Activated CD4-positive, alpha-beta T cell treated with anti-CD3 and anti-CD28 coated beads for 36 hours (primary cell): ENCODE results near the gene CALN1. TPM values are rescaled to one million over a fixed set of nuclear protein-coding genes. Genes with fewer than 3 reads are reported as not detected.

Experiments
- ATAC-seq: fragments of 200-7000 bp; cut with Tn5 transposase; one replicate; pipeline ENCODE4 v1.10.0; 2021; ENCODE audit warnings: mild to moderate bottlenecking, moderate library complexity
- CTCF ChIA-PET: fragments of 350-600 bp; sonication (Branson Sonifier 250); formaldehyde crosslinking; loops from one replicate; lab custom pipeline; 2021; ENCODE audit warnings: antibody characterized with exemption; lab: Charles Lee
- POLR2A ChIA-PET: fragments of 350-600 bp; sonication (Branson Sonifier 250); formaldehyde crosslinking; loops from one replicate; lab custom pipeline; 2021; ENCODE audit warnings: antibody characterized with exemption, inconsistent platforms; lab: Charles Lee
- DNase-seq: peaks from one replicate; pipeline ENCODE4 v3.0.0-alpha.2; 2020
- H3K27ac Mint-ChIP-seq: one replicate; pipeline ENCODE4 v1.8.0; 2021; ENCODE audit warnings: mixed read lengths
- H3K27me3 Mint-ChIP-seq: one replicate; pipeline ENCODE4 v1.8.0; 2021; ENCODE audit warnings: mixed read lengths
- H3K36me3 Mint-ChIP-seq: one replicate; pipeline ENCODE4 v1.8.0; 2021; ENCODE audit warnings: low read depth, mixed read lengths
- H3K4me1 Mint-ChIP-seq: one replicate; pipeline ENCODE4 v1.8.0; 2021; ENCODE audit warnings: mixed read lengths
- H3K4me3 Mint-ChIP-seq: one replicate; pipeline ENCODE4 v1.8.0; 2021; ENCODE audit warnings: mild to moderate bottlenecking, moderate library complexity, mixed read lengths
- H3K9me3 Mint-ChIP-seq: one replicate; pipeline ENCODE4 v1.8.0; 2021; ENCODE audit warnings: low read depth, mixed read lengths
- intact Hi-C, 2 experiments: fragments of 100-400 bp; cut with DNase I in 1 of 2; cut with micrococcal nuclease in 1 of 2; formaldehyde crosslinking; loops; one replicate each; pipeline versions ENCODE4 v1.14.2 to v1.15.1; 2022 to 2024; cut with DNase I, micrococcal nuclease
- total RNA-seq, 2 experiments: library from RNA; stranded (reverse); gene quantifications; one replicate each; pipeline ENCODE4 v1.2.3, GENCODE V29; 2021

Gene CALN1
- total RNA-seq, 2 experiments from 2014 or later, result 0.11 to 0.12 TPM

- intact Hi-C loops, result no loop called here
- CTCF ChIA-PET, result no interaction called here
- Mint-ChIP-seq H3K27ac (no peak overlapping the region), H3K27me3 (peaks cover 2% of the 10 kb centered on the region), H3K4me3 (no peak overlapping the region), H3K36me3 (no peaks in the 10 kb centered on the region), H3K4me1 (no peaks in the 10 kb centered on the region), H3K9me3 (peaks cover 4% of the 10 kb centered on the region)
- no peak for DNase-seq
- ATAC-seq, result no peak
- POLR2A ChIA-PET, result no interaction called here
Observed at GRCh38 chr7:72283309-72283708, 128.8 kb downstream of the CALN1 start.

- H3K27ac Mint-ChIP-seq, result no peak overlapping the region
- DNase-seq (no peak), ATAC-seq (no peak)
- ChIA-PET POLR2A (no interaction called here), CTCF (no interaction called here)
- H3K27me3 Mint-ChIP-seq, result peaks cover 2% of the 10 kb centered on the region
- no peaks in the 10 kb centered on the region for H3K4me1 Mint-ChIP-seq
- H3K36me3 Mint-ChIP-seq, result no peaks in the 10 kb centered on the region
- peaks cover 8% of the 10 kb centered on the region for H3K9me3 Mint-ChIP-seq
- no peak overlapping the region for H3K4me3 Mint-ChIP-seq
- intact Hi-C loops, result no loop called here
Observed at GRCh38 chr7:72281308-72281707, 130.8 kb downstream of the CALN1 start.

- ATAC-seq (no peak), DNase-seq (no peak)
- H3K27ac Mint-ChIP-seq, result no peak overlapping the region
- intact Hi-C loops, result no loop called here
- H3K4me1 Mint-ChIP-seq, result no peaks in the 10 kb centered on the region
- ChIA-PET POLR2A (no interaction called here), CTCF (no interaction called here)
- peaks cover 2% of the 10 kb centered on the region for H3K27me3 Mint-ChIP-seq
- H3K4me3 Mint-ChIP-seq, result no peak overlapping the region
- peaks cover 11% of the 10 kb centered on the region for H3K9me3 Mint-ChIP-seq
- no peaks in the 10 kb centered on the region for H3K36me3 Mint-ChIP-seq
Observed at GRCh38 chr7:72279203-72279602, 132.9 kb downstream of the CALN1 start.

GRCh38 chr7:72278550-72278949 lies 133.6 kb downstream of the CALN1 start:
- intact Hi-C loops, result no loop called here
- Mint-ChIP-seq H3K27ac (no peak overlapping the region), H3K4me1 (no peaks in the 10 kb centered on the region), H3K9me3 (peaks cover 11% of the 10 kb centered on the region), H3K4me3 (no peak overlapping the region), H3K36me3 (no peaks in the 10 kb centered on the region), H3K27me3 (peaks cover 2% of the 10 kb centered on the region)
- DNase-seq, result no peak
- ATAC-seq, result no peak
- ChIA-PET CTCF (no interaction called here), POLR2A (no interaction called here)

- Mint-ChIP-seq H3K4me3 (no peak overlapping the region), H3K36me3 (no peaks in the 10 kb centered on the region), H3K9me3 (peaks cover 16% of the 10 kb centered on the region), H3K27ac (no peak overlapping the region), H3K4me1 (no peaks in the 10 kb centered on the region), H3K27me3 (peaks cover 2% of the 10 kb centered on the region)
- ChIA-PET POLR2A (no interaction called here), CTCF (no interaction called here)
- intact Hi-C loops, result no loop called here
- DNase-seq (no peak), ATAC-seq (no peak)
Observed at GRCh38 chr7:72275382-72276070, 136.6 kb downstream of the CALN1 start.

- intact Hi-C loops, result no loop called here
- no peak for DNase-seq
Observed at GRCh38 chr7:72272479-72272878, 139.7 kb downstream of the CALN1 start.

GRCh38 chr7:72268796-72269195 lies 143.3 kb downstream of the CALN1 start:
- intact Hi-C loops, result no loop called here
- POLR2A ChIA-PET, result no interaction called here
- DNase-seq, result no peak
- CTCF ChIA-PET, result no interaction called here
- no peak overlapping the region for H3K27ac Mint-ChIP-seq
- H3K9me3 Mint-ChIP-seq, result peaks cover 14% of the 10 kb centered on the region
- no peak for ATAC-seq
- no peaks in the 10 kb centered on the region for H3K36me3 Mint-ChIP-seq
- H3K27me3 Mint-ChIP-seq, result no peaks in the 10 kb centered on the region
- no peak overlapping the region for H3K4me3 Mint-ChIP-seq
- no peaks in the 10 kb centered on the region for H3K4me1 Mint-ChIP-seq

More at GRCh38 chr7:72272479-72272878, 139.7 kb downstream of the CALN1 start:
- peaks cover 20% of the 10 kb centered on the region for H3K9me3 Mint-ChIP-seq
- no peaks in the 10 kb centered on the region for H3K4me1 Mint-ChIP-seq
- no peak overlapping the region for H3K27ac Mint-ChIP-seq
- H3K4me3 Mint-ChIP-seq, result no peak overlapping the region
- H3K36me3 Mint-ChIP-seq, result no peaks in the 10 kb centered on the region
- H3K27me3 Mint-ChIP-seq, result no peaks in the 10 kb centered on the region
- ATAC-seq, result no peak
- POLR2A ChIA-PET, result no interaction called here
- CTCF ChIA-PET, result interaction anchor here (0.7 kb wide), 1 partner anchor 654 kb away, joined by 3 read pairs; no protein-coding TSS in a partner anchor

GRCh38 chr7:72268090-72268489 lies 144.0 kb downstream of the CALN1 start:
- POLR2A ChIA-PET, result no interaction called here
- no peaks in the 10 kb centered on the region for H3K4me1 Mint-ChIP-seq

GRCh38 chr7:72267291-72267800 lies 144.8 kb downstream of the CALN1 start:
- ATAC-seq, result no peak
- no peaks in the 10 kb centered on the region for H3K27me3 Mint-ChIP-seq
- CTCF ChIA-PET, result no interaction called here

More at GRCh38 chr7:72268090-72268489, 144.0 kb downstream of the CALN1 start:
- CTCF ChIA-PET, result no interaction called here
- H3K9me3 Mint-ChIP-seq, result peaks cover 15% of the 10 kb centered on the region
- no peak for DNase-seq
- H3K27me3 Mint-ChIP-seq, result no peaks in the 10 kb centered on the region
- no peak overlapping the region for H3K4me3 Mint-ChIP-seq
- no peak overlapping the region for H3K27ac Mint-ChIP-seq
- H3K36me3 Mint-ChIP-seq, result no peaks in the 10 kb centered on the region
- intact Hi-C loops, result no loop called here
- no peak for ATAC-seq

GRCh38 chr7:72266771-72267170 lies 145.4 kb downstream of the CALN1 start:
- Mint-ChIP-seq H3K27me3 (no peaks in the 10 kb centered on the region), H3K4me3 (no peak overlapping the region), H3K4me1 (no peaks in the 10 kb centered on the region), H3K9me3 (peaks cover 15% of the 10 kb centered on the region), H3K36me3 (no peaks in the 10 kb centered on the region), H3K27ac (no peak overlapping the region)
- POLR2A ChIA-PET, result no interaction called here
- CTCF ChIA-PET, result no interaction called here
- intact Hi-C loops, result no loop called here
- DNase-seq (no peak), ATAC-seq (no peak)

More at GRCh38 chr7:72267291-72267800, 144.8 kb downstream of the CALN1 start:
- no peak for DNase-seq
- Mint-ChIP-seq H3K4me3 (no peak overlapping the region), H3K36me3 (no peaks in the 10 kb centered on the region), H3K27ac (no peak overlapping the region), H3K9me3 (peaks cover 15% of the 10 kb centered on the region), H3K4me1 (no peaks in the 10 kb centered on the region)
- intact Hi-C loops, result no loop called here
- POLR2A ChIA-PET, result no interaction called here

- intact Hi-C loops, result no loop called here
- ATAC-seq (no peak), DNase-seq (no peak)
- CTCF ChIA-PET, result interaction anchor here (0.6 kb wide), 1 partner anchor 236 kb away, joined by 3 read pairs; no protein-coding TSS in a partner anchor
- H3K36me3 Mint-ChIP-seq, result no peaks in the 10 kb centered on the region
- H3K27ac Mint-ChIP-seq, result no peak overlapping the region
- POLR2A ChIA-PET, result no interaction called here
- peaks cover 10% of the 10 kb centered on the region for H3K9me3 Mint-ChIP-seq
- H3K27me3 Mint-ChIP-seq, result no peaks in the 10 kb centered on the region
- no peaks in the 10 kb centered on the region for H3K4me1 Mint-ChIP-seq
- H3K4me3 Mint-ChIP-seq, result no peak overlapping the region
Observed at GRCh38 chr7:72265071-72265904, 146.8 kb downstream of the CALN1 start.

- Mint-ChIP-seq H3K4me3 (no peak overlapping the region), H3K9me3 (peaks cover 1% of the 10 kb centered on the region), H3K27ac (no peak overlapping the region), H3K4me1 (no peaks in the 10 kb centered on the region), H3K27me3 (no peaks in the 10 kb centered on the region), H3K36me3 (no peaks in the 10 kb centered on the region)
- DNase-seq, result no peak
- ChIA-PET CTCF (no interaction called here), POLR2A (no interaction called here)
- intact Hi-C loops, result no loop called here
- ATAC-seq, result no peak
Observed at GRCh38 chr7:72260406-72260805, 151.7 kb downstream of the CALN1 start.
